ENCODE results near the gene GRIN3B. TPM values are rescaled to one million over a fixed set of nuclear protein-coding genes. Genes with fewer than 3 reads are reported as not detected.

The GRIN3B gene
- total and polyA plus RNA-seq, 7 experiments from 2014 or later: 0.10 to 0.56 (median 0.19) TPM; not detected in 4

DNA sequence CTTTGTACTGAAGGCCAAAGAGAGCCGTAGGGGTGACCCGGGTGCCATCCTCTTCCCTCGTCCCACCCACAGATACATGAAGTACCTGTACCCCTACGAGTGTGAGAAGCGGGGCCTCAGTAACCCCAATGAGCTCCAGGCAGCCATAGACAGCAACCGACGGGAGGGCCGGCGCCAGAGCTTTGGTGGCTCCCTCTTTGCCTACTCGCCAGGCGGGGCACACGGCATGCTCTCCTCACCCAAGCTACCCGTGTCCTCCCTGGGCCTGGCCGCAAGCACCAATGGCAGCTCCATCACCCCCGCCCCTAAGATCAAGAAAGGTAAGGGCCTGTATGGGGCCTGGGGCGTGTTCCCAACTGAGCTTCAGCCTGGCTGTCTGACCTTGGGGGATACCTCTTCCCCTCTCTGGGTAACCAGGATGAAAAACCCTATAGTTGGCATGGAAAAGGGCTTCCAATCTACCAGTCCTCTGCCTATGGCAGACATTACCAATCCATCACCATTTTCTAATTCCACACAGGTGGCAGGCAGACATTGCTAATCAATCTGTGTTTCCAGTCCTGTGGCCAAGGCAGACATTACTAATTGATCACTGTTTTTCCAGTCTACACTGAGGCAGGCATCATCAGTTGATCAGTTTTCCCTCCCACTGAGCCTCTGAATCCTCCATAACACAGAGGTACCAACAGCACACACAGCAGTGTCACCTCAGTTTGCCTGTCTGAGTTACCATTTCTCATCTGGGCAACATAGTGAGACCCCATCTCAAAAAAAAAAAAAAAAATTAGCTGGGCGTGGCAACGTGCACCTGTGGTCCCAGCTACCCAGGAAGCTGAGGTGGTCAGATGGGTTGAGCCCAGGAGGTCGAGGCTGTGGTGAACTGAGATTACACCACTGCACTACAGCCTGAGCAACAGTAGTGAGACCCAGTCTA lies 35.2 kb upstream of the GRIN3B start:
- H3K27me3 Mint-ChIP-seq: no peaks in the 10 kb centered on the region
- Histone ChIP-seq H3K4me3 (ENCODE audit: low read length) (no peak overlapping the region), H3K27ac (ENCODE audit: low read depth, low read length) (no peak overlapping the region), H3K9me3 (ENCODE audit: control insufficient read depth in 2 of 3, low read length in 3 of 3) (no peaks in the 10 kb centered on the region), H3K36me3 (ENCODE audit: control insufficient read depth in 2 of 3, insufficient read depth in 3 of 3, low read length in 3 of 3) (peaks cover 0 to 16% (median 4%) of the 10 kb centered on the region in 3 experiments), H3K4me1 (ENCODE audit: control insufficient read depth in 2 of 2, insufficient read depth in 2 of 2, low read length in 2 of 2) (no peaks in the 10 kb centered on the region), H3K27me3 (ENCODE audit: control insufficient read depth in 2 of 2, insufficient read depth in 2 of 2, low read length in 2 of 2) (no peaks in the 10 kb centered on the region)
- H3K4me3 Mint-ChIP-seq: no peak overlapping the region
- peaks cover 0 to 9% (median 5%) of the 10 kb centered on the region in 7 donors for H3K4me1 Mint-ChIP-seq
- peaks cover 0 to 37% (median 7%) of the 10 kb centered on the region in 5 donors for H3K36me3 Mint-ChIP-seq
- ChIA-PET CTCF (no interaction called here), POLR2A (interaction anchor here (0.6 kb wide), 1 partner anchor 501 kb away, joined by 3 read pairs; no protein-coding TSS in a partner anchor)
- intact Hi-C loops (cut with micrococcal nuclease): no loop called here
- ATAC-seq (no peak), DNase-seq (no peak)
- peak overlapping the region in 1 of 9 donors; percentile 65 for H3K27ac Mint-ChIP-seq
- peaks cover 0 to 2% (median 0%) of the 10 kb centered on the region in 11 donors for H3K9me3 Mint-ChIP-seq

GRCh38 chr19:966485-967088 lies 33.6 kb upstream of the GRIN3B start:
- peaks cover 0 to 12% (median 6%) of the 10 kb centered on the region in 3 experiments for H3K9me3 ChIP-seq (ENCODE audit: control insufficient read depth in 2 of 3, low read length in 3 of 3)
- H3K4me3 Mint-ChIP-seq: no peak overlapping the region
- ATAC-seq (no peak), DNase-seq (no peak)
- no peak overlapping the region for H3K27ac Mint-ChIP-seq
- no peak overlapping the region for H3K27ac ChIP-seq (ENCODE audit: low read depth, low read length)
- intact Hi-C loops (cut with micrococcal nuclease): no loop called here
- POLR2A ChIA-PET: no interaction called here
- peaks cover 0 to 9% (median 5%) of the 10 kb centered on the region in 7 donors for H3K4me1 Mint-ChIP-seq
- CTCF ChIA-PET: interaction anchor here (0.7 to 1.0 kb wide), 2 partner anchors 45 to 109 kb away, joined by 3 to 4 read pairs; no protein-coding TSS in a partner anchor
- no peaks in the 10 kb centered on the region for H3K27me3 Mint-ChIP-seq
- H3K27me3 ChIP-seq (ENCODE audit: control insufficient read depth in 2 of 2, insufficient read depth in 2 of 2, low read length in 2 of 2): no peaks in the 10 kb centered on the region
- H3K36me3 Mint-ChIP-seq: peaks cover 4 to 50% (median 13%) of the 10 kb centered on the region in 5 donors
- H3K36me3 ChIP-seq (ENCODE audit: control insufficient read depth in 2 of 3, insufficient read depth in 3 of 3, low read length in 3 of 3): peaks cover 0 to 25% (median 4%) of the 10 kb centered on the region in 3 experiments
- H3K9me3 Mint-ChIP-seq: peaks cover 0 to 6% (median 5%) of the 10 kb centered on the region in 11 donors
- H3K4me1 ChIP-seq (ENCODE audit: control insufficient read depth in 2 of 2, insufficient read depth in 2 of 2, low read length in 2 of 2): no peaks in the 10 kb centered on the region
- H3K4me3 ChIP-seq (ENCODE audit: low read length): no peak overlapping the region

DNA sequence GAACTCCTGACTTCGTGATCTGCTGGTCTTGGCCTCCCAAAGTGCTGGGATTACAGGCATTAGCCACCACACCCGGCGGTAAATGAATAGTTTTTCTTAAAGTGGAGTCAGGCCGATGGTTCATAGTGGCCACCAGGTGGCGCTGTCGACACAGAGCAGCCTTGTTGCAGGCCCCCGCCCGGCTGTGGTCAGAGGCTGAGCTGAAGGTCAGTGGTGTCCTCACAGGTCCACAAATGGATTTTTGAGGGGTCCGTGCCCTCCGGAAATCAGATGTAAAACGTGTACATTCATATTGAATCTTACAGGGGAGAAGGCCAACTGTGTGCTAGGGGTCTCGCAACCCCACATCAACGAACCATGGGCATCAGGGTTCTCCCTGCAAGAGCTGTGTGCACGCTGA lies 29.5 kb upstream of the GRIN3B start:
- peak overlapping the region in 4 of 9 donors; percentile 29 to 90 (median 64) for H3K27ac Mint-ChIP-seq
- intact Hi-C loops (cut with micrococcal nuclease): no loop called here

GRCh38 chr19:971795-972194 lies 28.4 kb upstream of the GRIN3B start:
- POLR2A ChIA-PET: no interaction called here
- CTCF ChIA-PET: no interaction called here

More for the DNA sequence above, 29.5 kb upstream of the GRIN3B start:
- no peak for DNase-seq
- Mint-ChIP-seq H3K9me3 (peaks cover 0 to 6% (median 5%) of the 10 kb centered on the region in 11 donors), H3K36me3 (peaks cover 4 to 38% (median 15%) of the 10 kb centered on the region in 5 donors), H3K27me3 (no peaks in the 10 kb centered on the region), H3K4me3 (no peak overlapping the region), H3K4me1 (no peaks in the 10 kb centered on the region)
- Histone ChIP-seq H3K4me3 (ENCODE audit: low read length) (no peak overlapping the region), H3K9me3 (ENCODE audit: control insufficient read depth in 2 of 3, low read length in 3 of 3) (peaks cover 0 to 13% (median 6%) of the 10 kb centered on the region in 3 experiments), H3K27me3 (ENCODE audit: control insufficient read depth in 2 of 2, insufficient read depth in 2 of 2, low read length in 2 of 2) (no peaks in the 10 kb centered on the region), H3K36me3 (ENCODE audit: control insufficient read depth in 2 of 3, insufficient read depth in 3 of 3, low read length in 3 of 3) (peaks cover 0 to 13% (median 0%) of the 10 kb centered on the region in 3 experiments), H3K27ac (ENCODE audit: low read depth, low read length) (no peak overlapping the region), H3K4me1 (ENCODE audit: control insufficient read depth in 2 of 2, insufficient read depth in 2 of 2, low read length in 2 of 2) (no peaks in the 10 kb centered on the region)
- ChIA-PET CTCF (interaction anchor here (0.6 to 1.2 kb wide), 5 partner anchors 11 to 76 kb away, joined by 3 to 4 read pairs (median 3); no protein-coding TSS in a partner anchor), POLR2A (no interaction called here)
- ATAC-seq: no peak

GRCh38 chr19:972281-972680 lies 27.9 kb upstream of the GRIN3B start:
- Histone ChIP-seq H3K9me3 (ENCODE audit: control insufficient read depth in 2 of 3, low read length in 3 of 3) (peaks cover 0 to 13% (median 6%) of the 10 kb centered on the region in 3 experiments), H3K36me3 (ENCODE audit: control insufficient read depth in 2 of 3, insufficient read depth in 3 of 3, low read length in 3 of 3) (peaks cover 0 to 11% (median 0%) of the 10 kb centered on the region in 3 experiments), H3K27ac (ENCODE audit: low read depth, low read length) (no peak overlapping the region), H3K27me3 (ENCODE audit: control insufficient read depth in 2 of 2, insufficient read depth in 2 of 2, low read length in 2 of 2) (no peaks in the 10 kb centered on the region), H3K4me1 (ENCODE audit: control insufficient read depth in 2 of 2, insufficient read depth in 2 of 2, low read length in 2 of 2) (no peaks in the 10 kb centered on the region), H3K4me3 (ENCODE audit: low read length) (no peak overlapping the region)
- ATAC-seq (no peak), DNase-seq (no peak)
- POLR2A ChIA-PET: no interaction called here
- no peaks in the 10 kb centered on the region for H3K4me1 Mint-ChIP-seq
- H3K36me3 Mint-ChIP-seq: peaks cover 4 to 29% (median 13%) of the 10 kb centered on the region in 5 donors
- peaks cover 0 to 6% (median 5%) of the 10 kb centered on the region in 11 donors for H3K9me3 Mint-ChIP-seq
- CTCF ChIA-PET: interaction anchor here (0.6 kb wide), 1 partner anchor 202 kb away, joined by 4 read pairs; no protein-coding TSS in a partner anchor
- intact Hi-C loops (cut with micrococcal nuclease): no loop called here
- no peak overlapping the region for H3K27ac Mint-ChIP-seq
- no peak overlapping the region for H3K4me3 Mint-ChIP-seq
- H3K27me3 Mint-ChIP-seq: no peaks in the 10 kb centered on the region

More at GRCh38 chr19:971795-972194, 28.4 kb upstream of the GRIN3B start:
- Mint-ChIP-seq H3K27ac (no peak overlapping the region), H3K4me1 (no peaks in the 10 kb centered on the region), H3K27me3 (no peaks in the 10 kb centered on the region), H3K4me3 (no peak overlapping the region), H3K36me3 (peaks cover 4 to 33% (median 15%) of the 10 kb centered on the region in 5 donors), H3K9me3 (peaks cover 0 to 6% (median 5%) of the 10 kb centered on the region in 11 donors)
- no peak overlapping the region for H3K4me3 ChIP-seq (ENCODE audit: low read length)
- no peak overlapping the region for H3K27ac ChIP-seq (ENCODE audit: low read depth, low read length)
- H3K4me1 ChIP-seq (ENCODE audit: control insufficient read depth in 2 of 2, insufficient read depth in 2 of 2, low read length in 2 of 2): no peaks in the 10 kb centered on the region
- no peak for DNase-seq
- ATAC-seq: no peak
- H3K27me3 ChIP-seq (ENCODE audit: control insufficient read depth in 2 of 2, insufficient read depth in 2 of 2, low read length in 2 of 2): no peaks in the 10 kb centered on the region
- H3K36me3 ChIP-seq (ENCODE audit: control insufficient read depth in 2 of 3, insufficient read depth in 3 of 3, low read length in 3 of 3): peaks cover 0 to 13% (median 0%) of the 10 kb centered on the region in 3 experiments
- H3K9me3 ChIP-seq (ENCODE audit: control insufficient read depth in 2 of 3, low read length in 3 of 3): peaks cover 0 to 13% (median 6%) of the 10 kb centered on the region in 3 experiments
- intact Hi-C loops (cut with micrococcal nuclease): no loop called here

GRCh38 chr19:973726-974563 lies 26.3 kb upstream of the GRIN3B start:
- Histone ChIP-seq H3K4me3 (ENCODE audit: low read length) (no peak overlapping the region), H3K27me3 (ENCODE audit: control insufficient read depth in 2 of 2, insufficient read depth in 2 of 2, low read length in 2 of 2) (no peaks in the 10 kb centered on the region), H3K27ac (ENCODE audit: low read depth, low read length) (no peak overlapping the region), H3K4me1 (ENCODE audit: control insufficient read depth in 2 of 2, insufficient read depth in 2 of 2, low read length in 2 of 2) (no peaks in the 10 kb centered on the region), H3K9me3 (ENCODE audit: control insufficient read depth in 2 of 3, low read length in 3 of 3) (peaks cover 0 to 13% (median 6%) of the 10 kb centered on the region in 3 experiments), H3K36me3 (ENCODE audit: control insufficient read depth in 2 of 3, insufficient read depth in 3 of 3, low read length in 3 of 3) (peaks cover 0 to 9% (median 0%) of the 10 kb centered on the region in 3 experiments)
- no peak overlapping the region for H3K4me3 Mint-ChIP-seq
- H3K27me3 Mint-ChIP-seq: no peaks in the 10 kb centered on the region
- ATAC-seq (no peak), DNase-seq (no peak)
- peaks cover 0 to 6% (median 5%) of the 10 kb centered on the region in 11 donors for H3K9me3 Mint-ChIP-seq
- H3K4me1 Mint-ChIP-seq: no peaks in the 10 kb centered on the region
- H3K27ac Mint-ChIP-seq: no peak overlapping the region
- peaks cover 4 to 22% (median 13%) of the 10 kb centered on the region in 5 donors for H3K36me3 Mint-ChIP-seq
- ChIA-PET POLR2A (no interaction called here), CTCF (no interaction called here)
- intact Hi-C loops (cut with micrococcal nuclease): no loop called here
